IPS-18c (cell line): ENCODE data around the gene NFKB1.
"Not testable (repeated sequence)": the region's sequence is repeated elsewhere in the genome, so short reads cannot be mapped to it uniquely, and the experiment has no call there.

ENCODE experiments used
- H3K4me3 ChIP-seq: 2 replicates; pipeline ENCODE4 v1.7.0; 2013; ENCODE audit warnings: low read depth, mild to moderate bottlenecking, low read length, moderate library complexity; ENCODE audit not compliant: insufficient read depth
- H3K9me3 ChIP-seq: one replicate; pipeline ENCODE4 v1.6.1; 2013; ENCODE audit warnings: mild to moderate bottlenecking, low read length, moderate library complexity; ENCODE audit not compliant: control insufficient read depth, insufficient read depth

NFKB1 gene, protein sequence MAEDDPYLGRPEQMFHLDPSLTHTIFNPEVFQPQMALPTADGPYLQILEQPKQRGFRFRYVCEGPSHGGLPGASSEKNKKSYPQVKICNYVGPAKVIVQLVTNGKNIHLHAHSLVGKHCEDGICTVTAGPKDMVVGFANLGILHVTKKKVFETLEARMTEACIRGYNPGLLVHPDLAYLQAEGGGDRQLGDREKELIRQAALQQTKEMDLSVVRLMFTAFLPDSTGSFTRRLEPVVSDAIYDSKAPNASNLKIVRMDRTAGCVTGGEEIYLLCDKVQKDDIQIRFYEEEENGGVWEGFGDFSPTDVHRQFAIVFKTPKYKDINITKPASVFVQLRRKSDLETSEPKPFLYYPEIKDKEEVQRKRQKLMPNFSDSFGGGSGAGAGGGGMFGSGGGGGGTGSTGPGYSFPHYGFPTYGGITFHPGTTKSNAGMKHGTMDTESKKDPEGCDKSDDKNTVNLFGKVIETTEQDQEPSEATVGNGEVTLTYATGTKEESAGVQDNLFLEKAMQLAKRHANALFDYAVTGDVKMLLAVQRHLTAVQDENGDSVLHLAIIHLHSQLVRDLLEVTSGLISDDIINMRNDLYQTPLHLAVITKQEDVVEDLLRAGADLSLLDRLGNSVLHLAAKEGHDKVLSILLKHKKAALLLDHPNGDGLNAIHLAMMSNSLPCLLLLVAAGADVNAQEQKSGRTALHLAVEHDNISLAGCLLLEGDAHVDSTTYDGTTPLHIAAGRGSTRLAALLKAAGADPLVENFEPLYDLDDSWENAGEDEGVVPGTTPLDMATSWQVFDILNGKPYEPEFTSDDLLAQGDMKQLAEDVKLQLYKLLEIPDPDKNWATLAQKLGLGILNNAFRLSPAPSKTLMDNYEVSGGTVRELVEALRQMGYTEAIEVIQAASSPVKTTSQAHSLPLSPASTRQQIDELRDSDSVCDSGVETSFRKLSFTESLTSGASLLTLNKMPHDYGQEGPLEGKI

DNA sequence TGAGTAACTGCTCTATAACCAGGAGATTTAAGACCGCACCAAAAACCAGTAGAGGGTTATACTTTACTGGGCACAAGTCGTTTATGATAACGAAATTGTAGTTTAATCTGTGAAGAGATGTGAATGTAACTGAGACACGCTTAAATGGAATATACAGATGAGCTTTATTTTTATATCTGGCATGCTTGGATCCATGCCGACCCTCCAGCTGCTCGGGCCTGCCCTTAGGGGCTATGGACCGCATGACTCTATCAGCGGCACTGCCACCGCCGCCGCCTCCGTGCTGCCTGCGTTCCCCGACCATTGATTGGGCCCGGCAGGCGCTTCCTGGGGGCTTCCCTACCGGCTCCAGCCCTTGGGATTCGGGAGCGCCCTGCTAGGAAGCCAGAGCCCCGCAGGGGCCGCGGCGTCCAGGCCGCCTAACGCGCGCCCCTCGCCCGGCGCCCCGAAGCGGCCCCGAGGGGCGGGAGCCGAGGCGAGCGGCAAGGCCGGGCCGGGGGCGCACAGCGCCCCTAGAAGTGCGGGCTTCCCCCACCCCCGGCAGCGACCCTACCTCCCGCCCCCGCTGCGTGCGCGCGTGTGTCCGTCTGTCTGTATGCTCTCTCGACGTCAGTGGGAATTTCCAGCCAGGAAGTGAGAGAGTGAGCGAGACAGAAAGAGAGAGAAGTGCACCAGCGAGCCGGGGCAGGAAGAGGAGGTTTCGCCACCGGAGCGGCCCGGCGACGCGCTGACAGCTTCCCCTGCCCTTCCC, at the start of gene NFKB1:
Gene NFKB1 (plus strand): TSS at position 664 of the 751 bp plus-strand sequence. CDS start 24,160 bp downstream, outside the sequence.
- peak within 1 kb of the TSS; percentile 76 for H3K4me3 ChIP-seq
- H3K9me3 ChIP-seq = no peaks in the 10 kb centered on the region

DNA sequence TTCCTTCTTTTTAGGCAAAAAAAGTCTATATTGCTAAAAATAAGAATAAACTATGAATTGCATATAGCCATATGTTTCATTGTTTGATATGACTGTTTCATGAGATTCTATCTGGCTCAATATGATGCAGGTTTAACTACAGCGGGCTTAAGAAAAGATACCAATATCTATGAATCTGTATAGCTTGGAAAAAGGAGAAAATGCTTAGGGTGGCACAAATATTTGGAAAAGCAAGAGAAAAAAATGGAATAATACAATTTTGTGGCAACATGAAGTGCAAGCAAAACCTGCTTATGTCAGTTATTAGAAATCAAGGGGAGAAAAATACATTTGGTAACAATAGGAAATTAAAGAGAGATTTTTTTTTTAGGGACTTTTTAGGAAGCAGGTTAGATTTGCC, 48.3 kb upstream of the NFKB1 start:
- Histone ChIP-seq H3K4me3 (no peak overlapping the region), H3K9me3 (no peaks in the 10 kb centered on the region)

DNA sequence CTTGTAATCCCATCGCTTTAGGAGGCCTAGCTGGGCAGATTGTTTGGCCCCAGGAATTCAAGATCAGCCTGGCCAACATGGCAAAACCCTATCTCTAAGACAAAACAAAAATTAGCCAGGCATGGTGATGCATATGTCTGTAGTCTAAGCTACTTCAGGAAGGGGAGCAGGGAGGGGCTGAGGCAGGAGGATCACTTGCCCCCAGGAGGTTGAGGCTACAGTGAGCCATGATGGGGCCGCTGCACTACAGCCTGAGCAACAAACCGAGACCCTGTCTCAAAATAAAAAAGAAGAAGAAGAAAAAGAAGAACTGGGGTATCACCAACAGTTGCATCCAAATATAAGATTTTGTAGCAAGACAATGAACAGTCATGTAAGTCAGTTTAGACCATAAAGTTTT, 47.3 kb upstream of the NFKB1 start:
- Histone ChIP-seq H3K9me3 (no peaks in the 10 kb centered on the region), H3K4me3 (no peak overlapping the region)

DNA sequence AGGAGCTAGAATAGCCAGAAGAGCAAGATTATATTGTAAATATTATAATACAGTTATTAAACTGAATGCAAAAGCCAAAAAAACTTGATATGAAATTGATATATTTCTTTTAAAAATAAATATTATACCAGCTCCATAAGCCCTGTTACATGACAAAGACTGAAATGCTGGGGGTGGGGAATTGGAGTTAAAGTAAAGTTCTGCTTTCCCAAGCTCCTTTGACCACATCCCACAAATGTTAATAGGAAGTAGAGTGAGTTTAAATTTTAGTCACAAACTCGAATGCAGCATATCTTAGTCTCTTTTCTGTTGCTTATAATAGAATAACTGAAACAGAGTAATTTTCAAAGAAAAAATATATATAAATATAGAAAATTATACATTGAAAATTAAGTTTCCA, 46.9 kb upstream of the NFKB1 start:
- Histone ChIP-seq H3K9me3 (no peaks in the 10 kb centered on the region), H3K4me3 (no peak overlapping the region)

DNA sequence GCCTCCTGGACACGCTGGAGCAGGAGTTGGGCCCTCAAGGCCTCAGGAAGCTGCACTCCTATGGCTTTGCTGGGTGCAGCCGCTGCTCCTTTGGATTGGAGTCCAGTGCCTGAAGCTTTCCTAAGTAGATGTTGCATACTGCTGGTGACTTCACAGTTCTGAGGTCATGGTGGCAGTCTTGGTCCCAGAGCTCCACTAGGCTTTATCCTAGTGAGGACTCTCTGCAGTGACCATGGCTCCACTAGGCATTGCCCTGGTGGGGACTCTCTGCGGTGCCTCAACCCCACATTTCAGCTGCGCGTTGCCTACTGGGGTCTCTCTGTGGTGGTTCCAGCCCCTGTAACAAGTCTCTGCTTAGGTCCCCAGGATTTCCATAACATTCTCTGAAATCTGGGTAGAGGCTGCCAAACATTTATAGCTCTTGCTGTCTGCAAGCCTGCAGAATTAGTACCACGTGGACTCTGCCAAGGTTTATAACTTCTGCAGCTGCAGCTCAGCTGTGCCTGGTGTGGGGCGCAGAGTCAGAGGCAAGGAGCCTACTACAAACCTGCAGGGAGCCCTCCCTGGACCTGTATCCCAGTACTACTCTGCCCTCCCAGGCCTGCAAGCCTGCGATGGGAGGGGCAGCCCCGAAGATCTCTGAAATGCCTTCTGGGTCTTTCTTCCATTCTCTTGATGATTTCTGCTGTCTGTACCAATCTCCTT, 46.0 kb upstream of the NFKB1 start:
- H3K9me3 ChIP-seq = no peaks in the 10 kb centered on the region
- no peak overlapping the region for H3K4me3 ChIP-seq

DNA sequence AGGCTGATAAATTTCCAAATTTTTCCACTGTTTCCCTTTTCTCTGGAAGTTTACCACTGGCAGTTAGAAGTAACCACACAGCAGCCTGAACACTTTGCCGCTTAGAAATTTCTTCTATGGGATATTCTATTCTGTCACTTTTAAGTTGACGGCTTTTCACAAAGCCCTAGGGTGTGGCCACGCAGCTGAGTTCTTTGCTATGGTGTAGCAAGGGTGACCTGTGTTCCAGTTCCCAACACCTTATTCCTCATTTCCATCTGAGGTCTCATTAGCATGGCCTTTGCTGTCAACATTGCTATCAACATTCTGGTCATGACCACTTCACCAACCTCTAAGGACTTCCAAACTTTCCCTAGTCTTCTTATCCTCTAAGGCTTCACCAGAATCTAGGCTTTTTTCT, 45.4 kb upstream of the NFKB1 start:
- Histone ChIP-seq H3K9me3 (no peaks in the 10 kb centered on the region), H3K4me3 (no peak overlapping the region)

DNA sequence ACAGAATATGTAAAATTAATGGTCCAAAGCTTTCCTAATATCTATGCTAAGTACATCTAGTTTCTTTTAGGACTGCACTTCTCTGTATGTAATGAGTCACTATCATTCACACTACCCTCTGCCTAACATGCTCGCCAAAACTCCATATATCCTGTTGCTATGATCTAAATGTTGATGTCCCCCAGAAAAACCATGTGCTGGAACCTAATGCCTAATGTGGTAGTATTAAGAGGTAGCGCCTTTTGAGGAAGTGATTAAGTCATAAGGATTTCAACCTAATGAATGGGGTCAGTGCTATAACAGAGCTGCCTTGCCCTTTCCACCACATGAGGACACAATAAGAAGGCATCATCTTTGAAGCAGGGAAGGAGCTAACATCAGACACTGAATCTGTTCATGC, 34.9 kb upstream of the NFKB1 start:
- no peak overlapping the region for H3K4me3 ChIP-seq
- no peaks in the 10 kb centered on the region for H3K9me3 ChIP-seq

DNA sequence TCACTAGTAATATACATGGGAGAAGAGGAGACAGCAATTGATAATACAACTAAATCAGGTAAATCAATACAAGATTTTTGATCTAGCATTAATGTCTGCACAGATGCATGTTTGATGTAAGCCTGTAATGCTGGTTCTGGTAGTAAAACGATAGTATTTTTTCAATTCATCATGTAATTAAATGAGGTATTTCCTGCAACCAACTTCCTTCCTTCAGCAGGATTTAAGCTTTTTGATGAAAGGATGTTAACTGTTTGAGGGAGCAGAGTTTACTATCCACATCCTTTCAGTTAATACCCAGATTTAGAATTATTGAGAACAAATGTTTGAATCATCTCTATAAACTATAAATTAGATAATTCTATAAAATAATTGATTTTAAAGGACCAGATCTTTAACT, 31.4 kb upstream of the NFKB1 start:
- H3K9me3 ChIP-seq = no peaks in the 10 kb centered on the region
- no peak overlapping the region for H3K4me3 ChIP-seq

DNA sequence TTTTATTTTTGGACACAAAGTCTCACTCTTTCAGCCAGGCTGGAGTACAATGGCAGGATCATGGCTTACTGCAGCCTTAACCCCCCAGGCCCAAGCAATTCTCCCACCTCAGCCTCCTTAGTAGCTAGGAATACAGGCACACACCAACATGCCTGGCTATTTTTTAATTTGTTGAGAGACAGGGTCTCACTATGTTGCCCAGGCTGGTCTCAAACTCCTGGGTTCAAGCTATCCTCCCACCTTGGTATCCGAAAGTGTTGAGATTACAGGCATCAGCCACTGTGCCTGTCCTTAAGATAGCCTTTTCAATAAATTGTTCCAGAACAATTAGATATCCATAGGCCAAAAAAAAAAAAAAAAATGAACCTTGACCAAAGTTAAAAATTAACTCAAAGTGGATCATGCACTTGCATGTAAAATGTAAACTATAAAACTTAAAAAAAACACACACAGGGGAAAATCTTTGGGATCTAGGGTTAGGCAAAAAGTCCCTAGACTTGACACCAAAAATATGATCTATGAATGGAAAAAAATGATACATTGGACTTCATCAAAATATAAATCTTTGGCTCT, 28.6 kb upstream of the NFKB1 start:
- H3K9me3 ChIP-seq = no peaks in the 10 kb centered on the region
- H3K4me3 ChIP-seq = no peak overlapping the region

DNA sequence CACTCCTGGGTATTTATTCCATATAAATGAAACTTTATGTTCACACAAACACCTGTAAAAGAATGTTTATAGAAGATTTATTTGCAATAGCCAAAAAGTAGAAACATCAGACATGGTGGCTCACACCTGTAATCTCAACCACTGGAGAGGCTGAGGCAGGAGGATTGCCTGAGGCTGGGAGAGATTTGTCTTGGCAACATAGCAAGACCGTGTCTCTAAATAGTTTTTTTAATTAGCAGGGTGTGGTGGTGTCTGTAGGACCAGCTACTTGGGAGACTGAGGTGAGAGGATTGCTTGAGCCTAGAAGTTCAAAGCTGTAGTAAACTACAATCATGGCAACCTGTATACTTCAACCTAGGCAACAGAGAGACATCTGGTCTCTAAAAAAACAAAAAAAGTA, 27.7 kb upstream of the NFKB1 start:
- no peaks in the 10 kb centered on the region for H3K9me3 ChIP-seq
- H3K4me3 ChIP-seq = no peak overlapping the region

DNA sequence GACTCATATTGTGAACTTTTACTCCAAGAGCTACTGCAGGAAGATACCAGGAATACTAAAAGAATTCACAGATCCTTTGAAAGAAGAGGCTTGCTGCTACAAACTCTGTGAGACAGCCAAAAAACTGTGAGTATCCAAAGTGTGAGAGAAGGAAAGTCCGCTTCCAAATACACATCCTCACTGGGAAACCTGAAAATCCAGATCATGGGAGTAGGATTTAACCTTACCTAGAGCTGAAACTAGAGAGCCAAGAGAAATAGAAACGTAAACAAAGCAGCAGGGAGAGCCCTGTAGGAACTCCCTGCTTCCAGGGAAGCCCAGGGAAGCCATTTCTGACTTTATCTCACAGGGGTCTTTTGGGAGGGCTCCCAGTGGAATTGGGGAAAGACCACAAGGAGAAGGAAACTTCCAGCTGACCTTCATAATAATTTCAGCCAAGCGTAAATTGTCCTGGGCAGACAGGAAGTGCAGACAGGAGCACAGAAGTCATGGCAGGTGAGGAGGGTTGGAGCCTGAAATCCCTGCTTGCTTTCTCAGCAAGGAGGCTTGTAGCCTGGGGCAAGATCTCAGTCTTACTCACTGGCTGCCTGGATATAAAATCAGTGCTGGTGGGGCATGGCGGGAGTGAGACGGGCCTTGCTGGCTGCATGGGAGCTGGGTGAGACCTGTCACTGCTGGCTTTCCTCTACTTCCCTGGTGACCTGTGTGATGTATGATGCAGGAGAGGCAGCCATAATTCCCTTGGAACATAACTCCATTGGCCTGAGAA, 26.2 kb upstream of the NFKB1 start:
- Histone ChIP-seq H3K9me3 (no peaks in the 10 kb centered on the region), H3K4me3 (no peak overlapping the region)

DNA sequence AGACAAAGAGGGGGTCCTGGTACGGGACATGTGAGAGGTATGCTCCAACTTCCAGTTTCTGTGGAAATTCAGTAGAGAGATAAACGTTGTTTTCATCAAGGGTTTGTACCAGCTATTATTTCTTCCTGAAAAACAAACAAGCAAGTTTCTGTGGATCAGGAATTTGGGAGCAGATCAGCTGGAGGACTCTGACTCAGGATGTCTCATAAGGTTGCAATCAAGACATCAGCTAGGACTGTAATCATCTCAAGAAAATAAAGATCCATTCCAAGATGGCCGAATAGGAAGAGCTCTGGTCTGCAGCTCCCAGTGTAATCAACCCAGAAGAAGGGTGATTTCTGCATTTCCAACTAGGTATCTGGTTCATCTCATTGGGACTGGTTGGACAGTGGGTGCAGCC, 23.5 kb upstream of the NFKB1 start:
- H3K9me3 ChIP-seq = no peaks in the 10 kb centered on the region
- H3K4me3 ChIP-seq = no peak overlapping the region

DNA sequence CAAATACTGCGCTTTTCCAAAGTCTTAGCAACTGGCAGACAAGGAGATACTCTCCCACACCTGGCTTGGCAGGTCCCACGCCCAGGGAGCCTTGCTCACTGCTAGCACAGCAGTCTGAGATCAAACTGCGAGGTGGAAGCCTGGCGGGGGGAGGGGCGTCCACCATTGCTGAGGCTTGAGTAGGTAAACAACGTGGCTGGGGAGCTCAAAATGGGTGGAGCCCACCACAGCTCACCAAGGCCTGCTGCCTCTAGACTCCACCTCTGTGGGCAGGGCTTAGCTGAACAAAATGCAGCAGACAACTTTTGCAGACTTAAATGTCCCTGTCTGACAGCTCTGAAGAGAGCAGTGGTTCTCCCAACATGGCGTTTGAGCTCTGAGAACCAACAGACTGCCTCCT, 23.0 kb upstream of the NFKB1 start:
- Histone ChIP-seq H3K9me3 (no peaks in the 10 kb centered on the region), H3K4me3 (no peak overlapping the region)

DNA sequence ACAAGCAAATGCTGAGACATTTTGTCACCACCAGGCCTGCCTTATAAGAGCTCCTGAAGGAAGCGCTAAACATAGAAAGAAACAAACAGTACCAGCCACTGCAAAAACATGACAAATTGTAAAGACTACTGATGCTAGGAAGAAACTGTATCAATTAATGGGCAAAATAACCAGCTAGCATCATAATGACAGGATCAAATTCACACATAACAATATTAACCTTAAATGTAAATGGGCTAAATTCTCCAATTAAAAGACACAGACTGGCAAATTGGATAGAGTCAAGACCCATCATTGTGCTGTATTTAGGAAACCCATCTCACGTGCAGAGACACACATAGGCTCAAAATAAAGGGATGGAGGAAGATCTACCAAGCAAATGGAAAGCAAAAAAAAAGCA, 21.3 kb upstream of the NFKB1 start:
- not testable (repeated sequence) for H3K9me3 ChIP-seq, H3K4me3 ChIP-seq

DNA sequence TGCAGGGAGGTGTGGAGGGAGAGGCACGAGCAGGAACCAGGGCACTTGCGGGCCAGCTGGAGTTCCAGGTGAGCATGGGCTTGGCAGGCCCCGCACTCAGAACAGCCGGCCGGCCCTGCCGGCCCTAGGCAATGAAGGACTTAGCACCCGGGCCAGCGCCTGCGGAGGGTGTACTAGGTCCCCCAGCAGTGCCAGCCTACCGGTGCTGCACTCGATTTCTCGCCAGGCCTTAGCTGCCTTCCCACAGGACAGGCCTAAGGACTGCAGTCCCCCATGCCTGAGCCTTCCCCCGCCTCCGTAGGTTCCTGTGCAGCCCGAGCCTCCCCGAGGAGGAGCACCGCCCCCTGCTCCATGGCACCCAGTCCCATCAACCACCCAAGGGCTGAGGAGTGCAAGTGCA, 18.0 kb upstream of the NFKB1 start:
- Histone ChIP-seq H3K9me3 (no peaks in the 10 kb centered on the region), H3K4me3 (no peak overlapping the region; the same call in 1 of the 2 replicates)
